GM12872 (cell line): ENCODE results near the gene SIN3A.

Experiments used
- TF ChIP-seq, protein P1 (sequence below): IDR thresholded peaks from 3 replicates; pipeline ENCODE4 v1.5.1; 2011; ENCODE audit warnings: low read depth, mild to moderate bottlenecking, low read length, moderate library complexity; ENCODE audit not compliant: insufficient read depth

The SIN3A gene

GRCh38 chr15:75355369-75355768 is 96.1 kb downstream of the SIN3A start:
- TF ChIP-seq, protein P1, sequence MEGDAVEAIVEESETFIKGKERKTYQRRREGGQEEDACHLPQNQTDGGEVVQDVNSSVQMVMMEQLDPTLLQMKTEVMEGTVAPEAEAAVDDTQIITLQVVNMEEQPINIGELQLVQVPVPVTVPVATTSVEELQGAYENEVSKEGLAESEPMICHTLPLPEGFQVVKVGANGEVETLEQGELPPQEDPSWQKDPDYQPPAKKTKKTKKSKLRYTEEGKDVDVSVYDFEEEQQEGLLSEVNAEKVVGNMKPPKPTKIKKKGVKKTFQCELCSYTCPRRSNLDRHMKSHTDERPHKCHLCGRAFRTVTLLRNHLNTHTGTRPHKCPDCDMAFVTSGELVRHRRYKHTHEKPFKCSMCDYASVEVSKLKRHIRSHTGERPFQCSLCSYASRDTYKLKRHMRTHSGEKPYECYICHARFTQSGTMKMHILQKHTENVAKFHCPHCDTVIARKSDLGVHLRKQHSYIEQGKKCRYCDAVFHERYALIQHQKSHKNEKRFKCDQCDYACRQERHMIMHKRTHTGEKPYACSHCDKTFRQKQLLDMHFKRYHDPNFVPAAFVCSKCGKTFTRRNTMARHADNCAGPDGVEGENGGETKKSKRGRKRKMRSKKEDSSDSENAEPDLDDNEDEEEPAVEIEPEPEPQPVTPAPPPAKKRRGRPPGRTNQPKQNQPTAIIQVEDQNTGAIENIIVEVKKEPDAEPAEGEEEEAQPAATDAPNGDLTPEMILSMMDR: no peak

GRCh38 chr15:75354454-75354853 is 97.0 kb downstream of the SIN3A start:
- TF ChIP-seq, protein P1: no peak

GRCh38 chr15:75353604-75354003 is 97.9 kb downstream of the SIN3A start:
- TF ChIP-seq, protein P1: no peak

DNA sequence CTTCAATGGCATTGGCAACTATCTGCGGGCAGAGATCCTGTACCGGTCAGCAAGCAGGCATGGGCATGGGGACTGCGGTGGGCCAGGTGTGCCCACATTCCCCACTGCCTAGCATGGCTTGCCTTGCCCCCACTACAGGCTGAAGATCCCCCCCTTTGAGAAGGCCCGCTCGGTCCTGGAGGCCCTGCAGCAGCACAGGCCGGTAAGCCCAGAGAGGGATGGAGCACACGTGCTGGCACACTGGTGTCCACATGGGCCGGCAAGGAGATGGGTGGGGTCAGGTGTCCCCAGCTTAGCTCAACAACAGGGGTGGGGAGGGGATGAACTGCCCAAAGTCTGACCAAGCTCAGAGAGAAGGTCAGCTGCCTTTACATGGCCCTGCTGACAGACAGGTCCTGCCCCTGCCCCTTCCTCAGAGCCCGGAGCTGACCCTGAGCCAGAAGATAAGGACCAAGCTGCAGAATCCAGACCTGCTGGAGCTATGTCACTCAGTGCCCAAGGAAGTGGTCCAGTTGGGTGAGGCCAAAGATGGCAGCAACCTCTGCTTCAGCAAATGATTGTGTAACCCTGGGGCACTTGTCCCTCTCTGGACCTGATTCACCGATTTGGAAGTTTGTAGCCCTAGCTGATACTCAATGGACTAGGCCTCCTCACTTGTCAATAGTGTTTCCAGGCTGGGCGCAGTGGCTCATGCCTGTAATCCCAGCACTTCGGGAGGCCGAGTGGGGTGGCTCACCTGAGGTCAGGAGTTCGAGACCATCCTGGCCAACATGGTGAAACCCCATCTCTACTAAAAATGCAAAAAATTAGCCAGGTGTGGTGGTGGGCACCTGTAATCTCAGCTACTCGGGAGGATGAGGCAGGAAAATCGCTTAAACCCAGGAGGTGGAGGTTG is 99.1 kb downstream of the SIN3A start:
- TF ChIP-seq, protein P1: no peak

DNA sequence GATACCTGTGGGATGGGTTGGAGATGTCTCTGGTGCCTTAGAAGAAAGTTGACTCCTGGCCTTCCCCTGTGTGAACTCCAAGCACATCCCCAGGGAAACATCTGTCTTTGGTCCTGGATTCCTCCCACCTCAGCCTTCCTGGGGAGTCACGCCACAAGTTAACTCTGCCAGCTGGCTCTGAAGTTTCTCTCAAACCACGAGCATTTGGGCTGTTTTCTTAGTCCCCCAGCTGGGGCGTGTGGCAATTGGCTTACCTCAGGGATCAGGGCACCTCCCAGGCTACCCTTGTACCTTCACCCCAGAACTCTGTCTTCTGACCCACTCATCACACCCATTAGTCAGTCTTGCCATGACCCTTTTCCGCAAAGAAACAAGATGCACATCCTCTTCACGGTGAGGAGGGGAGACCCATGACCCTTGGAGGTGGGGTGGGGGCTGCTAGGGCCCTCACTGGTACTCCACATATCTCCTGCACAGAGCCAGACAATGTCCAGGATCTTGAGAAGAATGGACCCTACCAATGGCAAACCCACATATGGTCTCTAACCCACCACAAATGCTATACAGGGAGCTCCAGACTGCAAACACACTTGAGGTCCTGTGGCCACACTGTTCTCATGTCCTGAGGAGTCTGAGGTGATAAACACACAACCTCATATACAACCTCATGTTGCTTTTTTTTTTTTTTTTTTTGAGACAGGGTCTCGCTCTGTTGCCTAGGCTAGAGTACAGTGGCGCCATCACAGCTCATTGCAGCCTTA is 100.7 kb downstream of the SIN3A start:
- TF ChIP-seq, protein P1: no peak

GRCh38 chr15:75349851-75350588 is 101.5 kb downstream of the SIN3A start:
- TF ChIP-seq, protein P1: no peak
